ENCODE results near the gene SH3BP1.

DNA sequence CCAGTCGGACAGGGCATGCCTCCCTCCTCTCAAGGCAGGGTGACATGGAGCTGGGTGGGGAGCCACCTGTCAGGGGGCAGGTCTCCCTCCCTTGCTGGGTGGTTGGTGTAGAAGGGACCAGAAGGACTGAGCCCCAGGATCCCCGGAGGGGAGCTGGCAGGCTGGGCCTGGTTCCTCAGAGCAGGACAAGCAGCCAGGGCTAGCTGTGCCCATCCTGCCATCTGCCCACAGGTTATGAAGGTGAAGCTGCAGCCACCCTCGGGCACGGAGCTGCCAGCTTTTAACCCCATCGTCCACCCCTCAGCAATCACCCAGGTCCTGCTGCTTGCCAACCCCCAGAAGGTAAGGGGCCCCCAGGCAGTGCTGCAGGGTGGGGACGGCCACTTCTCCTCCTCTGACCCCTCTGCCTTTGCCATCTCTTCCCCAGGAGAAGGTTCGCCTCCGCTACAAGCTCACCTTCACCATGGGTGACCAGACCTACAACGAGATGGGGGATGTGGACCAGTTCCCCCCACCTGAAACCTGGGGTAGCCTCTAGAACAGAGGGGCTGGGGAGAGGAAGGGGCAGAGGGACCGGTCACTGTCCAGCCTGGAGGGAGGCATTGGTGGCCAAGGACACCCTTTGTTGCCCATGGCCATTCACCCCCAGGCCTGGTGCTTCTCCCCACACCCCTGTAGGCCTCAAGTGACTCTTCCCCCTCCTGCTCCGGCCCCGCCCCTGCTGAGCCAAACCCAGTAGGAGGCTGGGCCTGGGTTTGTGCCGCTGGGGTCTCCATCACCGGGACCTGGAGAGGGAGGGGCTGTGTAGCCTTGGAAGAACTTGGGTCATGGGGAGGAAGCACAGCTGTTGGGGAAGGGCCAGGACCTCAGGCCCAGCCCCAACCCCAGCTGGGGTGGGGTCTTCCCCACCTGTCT is 7.0 kb upstream of the SH3BP1 start:
- no peak for TF ChIP-seq CTCF (conservative IDR thresholded peaks at IDR 0.05; ENCODE audit: low read depth, low read length)
- TF ChIP-seq EZH2 (IDR thresholded peaks at IDR 0.05; ENCODE audit: borderline replicate concordance, low read depth, low read length, poor library complexity, severe bottlenecking) = no peak
